ENCODE results near the gene AFM.

GRCh38 chr4:73436674-73437557 is 44.6 kb upstream of the AFM start:
- no peak for TF ChIP-seq CTCF (IDR thresholded peaks at IDR 0.05; ENCODE audit: low read depth, low read length)
- no peak for TF ChIP-seq POLR2A (IDR thresholded peaks at IDR 0.05; ENCODE audit: extremely low read depth, insufficient read length)

Data from NB4 (cell line).